ENCODE results near the gene TLCD3B.

Gene TLCD3B

GRCh38 chr16:29984764-29985147 is 46.3 kb downstream of the TLCD3B start:
- H3K27me3 ChIP-seq (ENCODE audit: control insufficient read depth, low read length), result no peaks in the 10 kb centered on the region
- TF ChIP-seq EZH2phosphoT487 (IDR thresholded peaks at IDR 0.05; ENCODE audit: borderline replicate concordance, low read length), result no peak
- no peak for TF ChIP-seq CTCF (IDR thresholded peaks at IDR 0.05; ENCODE audit: low read depth, low read length, poor library complexity, severe bottlenecking)
- no peaks in the 10 kb centered on the region for H4K20me1 ChIP-seq (ENCODE audit: control insufficient read depth, insufficient read depth, low read depth, low read length)

GRCh38 chr16:29984137-29984763 is 46.8 kb downstream of the TLCD3B start:
- H3K4me1 ChIP-seq (ENCODE audit: control insufficient read depth, low read length), result no peaks in the 10 kb centered on the region
- H3K79me2 ChIP-seq (ENCODE audit: control insufficient read depth, low read length), result no peaks in the 10 kb centered on the region
- no peak overlapping the region for H3K4me2 ChIP-seq (ENCODE audit: low read length)
- H3K36me3 ChIP-seq (ENCODE audit: control insufficient read depth, low read length), result peaks cover 98% of the 10 kb centered on the region
- no peak for TF ChIP-seq CTCF (IDR thresholded peaks at IDR 0.05; ENCODE audit: low read depth, low read length, poor library complexity, severe bottlenecking)
- TF ChIP-seq EZH2phosphoT487 (IDR thresholded peaks at IDR 0.05; ENCODE audit: borderline replicate concordance, low read length), result no peak
- no peaks in the 10 kb centered on the region; the same call in 1 of the 2 replicates for H3F3A ChIP-seq (ENCODE audit: control insufficient read depth, insufficient read depth)
- H4K20me1 ChIP-seq (ENCODE audit: control insufficient read depth, insufficient read depth, low read depth, low read length), result no peaks in the 10 kb centered on the region
- no peaks in the 10 kb centered on the region for H3K27me3 ChIP-seq (ENCODE audit: control insufficient read depth, low read length)
- H3K4me3 ChIP-seq (ENCODE audit: low read length), result no peak overlapping the region
- H3K9me2 ChIP-seq (replicated peaks; ENCODE audit: control insufficient read depth, low read length), result no peaks in the 10 kb centered on the region
- H3K27ac ChIP-seq (ENCODE audit: low read depth, low read length), result no peak overlapping the region
- no peaks in the 10 kb centered on the region for H3K9me3 ChIP-seq (ENCODE audit: control insufficient read depth, insufficient read depth, low read length)

More at GRCh38 chr16:29984764-29985147, 46.3 kb downstream of the TLCD3B start:
- H3K9me2 ChIP-seq (replicated peaks; ENCODE audit: control insufficient read depth, low read length), result no peaks in the 10 kb centered on the region
- no peaks in the 10 kb centered on the region for H3K79me2 ChIP-seq (ENCODE audit: control insufficient read depth, low read length)
- H3K4me2 ChIP-seq (ENCODE audit: low read length), result no peak overlapping the region
- no peaks in the 10 kb centered on the region; the same call in 1 of the 2 replicates for H3F3A ChIP-seq (ENCODE audit: control insufficient read depth, insufficient read depth)
- no peaks in the 10 kb centered on the region for H3K4me1 ChIP-seq (ENCODE audit: control insufficient read depth, low read length)
- no peak overlapping the region for H3K4me3 ChIP-seq (ENCODE audit: low read length)
- no peak overlapping the region for H3K27ac ChIP-seq (ENCODE audit: low read depth, low read length)
- no peaks in the 10 kb centered on the region for H3K9me3 ChIP-seq (ENCODE audit: control insufficient read depth, insufficient read depth, low read length)
- peaks cover 98% of the 10 kb centered on the region for H3K36me3 ChIP-seq (ENCODE audit: control insufficient read depth, low read length)

GRCh38 chr16:29983420-29984136 is 47.5 kb downstream of the TLCD3B start:
- Histone ChIP-seq H3K27me3 (ENCODE audit: control insufficient read depth, low read length) (no peaks in the 10 kb centered on the region), H3K4me1 (ENCODE audit: control insufficient read depth, low read length) (no peaks in the 10 kb centered on the region), H3K36me3 (ENCODE audit: control insufficient read depth, low read length) (peaks cover 99% of the 10 kb centered on the region), H3K27ac (ENCODE audit: low read depth, low read length) (no peak overlapping the region), H3K9me2 (replicated peaks; ENCODE audit: control insufficient read depth, low read length) (no peaks in the 10 kb centered on the region), H3K4me3 (ENCODE audit: low read length) (no peak overlapping the region), H3K79me2 (ENCODE audit: control insufficient read depth, low read length) (no peaks in the 10 kb centered on the region; the same call in 1 of the 2 replicates), H3F3A (ENCODE audit: control insufficient read depth, insufficient read depth) (no peaks in the 10 kb centered on the region), H3K9me3 (ENCODE audit: control insufficient read depth, insufficient read depth, low read length) (no peaks in the 10 kb centered on the region), H3K4me2 (ENCODE audit: low read length) (no peak overlapping the region), H4K20me1 (ENCODE audit: control insufficient read depth, insufficient read depth, low read depth, low read length) (no peaks in the 10 kb centered on the region)
- TF ChIP-seq EZH2phosphoT487 (IDR thresholded peaks at IDR 0.05; ENCODE audit: borderline replicate concordance, low read length), result no peak
- no peak for TF ChIP-seq CTCF (IDR thresholded peaks at IDR 0.05; ENCODE audit: low read depth, low read length, poor library complexity, severe bottlenecking)
